Measurements from ENCODE around the gene E2F2. TPM values are rescaled to one million over a fixed set of nuclear protein-coding genes. Genes with fewer than 3 reads are reported as not detected.

Gene E2F2
- total and polyA plus RNA-seq, 2 of the 4 experiments (the other 2 are of a cell fraction) = 0.36 to 0.51 TPM

GRCh38 chr1:23477359-23478144 lies 53.5 kb downstream of the E2F2 start:
- Histone ChIP-seq H3K9me1 (ENCODE audit: insufficient read depth, low read length) (peaks cover 17% of the 10 kb centered on the region), H3K4me2 (ENCODE audit: low read depth, low read length) (no peak overlapping the region), H3K4me1 (ENCODE audit: control insufficient read depth, insufficient read depth, low read length) (peaks cover 13% of the 10 kb centered on the region), H3K23ac (ENCODE audit: low read depth, low read length) (no peak overlapping the region), H3K4ac (ENCODE audit: low read depth, low read length) (no peak overlapping the region), H2BK15ac (ENCODE audit: low read depth, low read length) (no peak overlapping the region), H3K27ac (ENCODE audit: insufficient read depth, low read length) (no peak overlapping the region), H2AK5ac (ENCODE audit: low read depth, low read length) (peak overlapping the region; percentile 44), H3K27me3 (ENCODE audit: control insufficient read depth, insufficient read depth, low read length) (no peaks in the 10 kb centered on the region), H3K9ac (ENCODE audit: low read depth, low read length) (no peak overlapping the region), H3K18ac (ENCODE audit: low read depth, low read length) (no peak overlapping the region), H2BK120ac (ENCODE audit: low read depth, low read length) (no peak overlapping the region), H2BK20ac (ENCODE audit: low read depth, low read length) (no peak overlapping the region), H2AFZ (replicated peaks; ENCODE audit: low read length, poor library complexity) (no peak overlapping the region), H3K56ac (ENCODE audit: extremely low read depth, insufficient read depth, low read length) (no peak overlapping the region), H4K20me1 (ENCODE audit: insufficient read depth, low read length) (peaks cover 24% of the 10 kb centered on the region), H4K91ac (ENCODE audit: insufficient read depth, low read depth, low read length) (no peak overlapping the region), H3K36me3 (ENCODE audit: control insufficient read depth, insufficient read depth, low read length) (0 out of 2 replicates have a peak, but pooled peaks cover 1% of the 10 kb centered on the region), H3K9me3 (ENCODE audit: control insufficient read depth, insufficient read depth, low read length) (no peaks in the 10 kb centered on the region), H3K4me3 (ENCODE audit: insufficient read depth, low read depth, low read length) (no peak overlapping the region), H2BK5ac (ENCODE audit: low read depth, low read length, poor library complexity, severe bottlenecking) (no peak overlapping the region), H3K79me1 (ENCODE audit: low read depth in 1 of 2, low read length in 2 of 2) (peaks cover 15 to 69% of the 10 kb centered on the region in 2 experiments), H2AK9ac (replicated peaks; ENCODE audit: low read depth, low read length, poor library complexity) (no peak overlapping the region), H4K5ac (ENCODE audit: low read depth, low read length) (no peak overlapping the region), H4K8ac (ENCODE audit: low read depth in 2 of 2, low read length in 2 of 2) (no peak overlapping the region), H3K14ac (replicated peaks; ENCODE audit: low read depth, low read length) (no peak overlapping the region)
- dilution Hi-C loops (cut with HindIII; ENCODE audit: low sequenced_read_pairs, unreplicated experiment) = no loop called here
- TF ChIP-seq POLR2A (IDR thresholded peaks at IDR 0.05; ENCODE audit: low read depth, low read length) (no peak), CTCF (conservative IDR thresholded peaks at IDR 0.05; ENCODE audit: low read depth, low read length) (no peak), ELK1 (IDR thresholded peaks at IDR 0.05; ENCODE audit: borderline replicate concordance, low read depth, low read length) (no peak), MXI1 (IDR thresholded peaks at IDR 0.05; ENCODE audit: borderline replicate concordance, low read depth, low read length) (no peak), SMC3 (IDR thresholded peaks at IDR 0.05; ENCODE audit: low read depth, low read length) (no peak), CEBPB (IDR thresholded peaks at IDR 0.05; ENCODE audit: low read depth, low read length) (no peak), RAD21 (IDR thresholded peaks at IDR 0.05; ENCODE audit: low read length) (no peak), CHD1 (IDR thresholded peaks at IDR 0.05; ENCODE audit: low read depth, low read length) (no peak), RFX5 (IDR thresholded peaks at IDR 0.05; ENCODE audit: low read depth, low read length) (no peak), NFE2L2 (IDR thresholded peaks at IDR 0.05; ENCODE audit: low read depth, low read length) (no peak), FOS (IDR thresholded peaks at IDR 0.05; ENCODE audit: low read depth, low read length) (no peak), MAZ (IDR thresholded peaks at IDR 0.05; ENCODE audit: borderline replicate concordance, low read depth, low read length) (no peak), BHLHE40 (IDR thresholded peaks at IDR 0.05; ENCODE audit: low read depth, low read length) (no peak), USF2 (IDR thresholded peaks at IDR 0.05; ENCODE audit: low read depth, low read length) (no peak)
- POLR2A ChIA-PET (ENCODE audit: unreplicated experiment) = no interaction called here
- CTCF ChIA-PET = no interaction called here
- intact Hi-C loops (cut with micrococcal nuclease) = no loop called here
- in situ Hi-C loops (cut with MboI; ENCODE audit: low sequenced_read_pairs) = no loop called here
- BruUV-seq (replicated peaks) = no TSS peak
- no peak for ATAC-seq (ENCODE audit: low read depth)
- no peak for DNase-seq
- 91% methylated on average over 7 of the region's 10 CpGs; no CpG with 5 or more reads in 1 of the 2 experiments for WGBS, 2 experiments (ENCODE audit: extremely low coverage in 2 of 2, insufficient read length in 1 of 2)

Measured in IMR-90 (cell line).